HEK293 (cell line): ENCODE measurements around the gene SCAF11.

Experiments
- CTCF ChIA-PET: fragments of 350-600 bp; formaldehyde crosslinking; extraction: SDS; loops from one replicate; lab custom pipeline; 2021; ENCODE audit warnings: antibody characterized with exemption; lab: Yijun Ruan, JAX
- POLR2A ChIA-PET: fragments of 300-600 bp; formaldehyde crosslinking; extraction: SDS; loops from one replicate; lab custom pipeline; 2020; ENCODE audit warnings: antibody characterized with exemption, inconsistent platforms; lab: Yijun Ruan, JAX
- H3K27ac ChIP-seq: fragments of 200-500 bp; sonication (Bioruptor generic); 2 replicates; pipeline ENCODE4 v1.5.1; 2014; ENCODE audit warnings: low read depth, low read length, control low read depth, inconsistent platforms; ENCODE audit errors: extremely low read depth
- H3K36me3 ChIP-seq, 2 experiments: fragments of 200-500 bp in 1 of 2; sonication (Bioruptor generic) in 1 of 2; 1 replicate in 1 of 2; 2 replicates in 1 of 2; pipeline ENCODE4 v1.5.1; 2014 to 2017; ENCODE audit warnings: inconsistent platforms in 2 of 2, low read length in 2 of 2; ENCODE audit not compliant: control insufficient read depth in 2 of 2, insufficient read depth in 1 of 2
- H3K4me1 ChIP-seq: fragments of 200-500 bp; sonication (Bioruptor generic); 2 replicates; pipeline ENCODE4 v1.5.1; 2014; ENCODE audit warnings: mild to moderate bottlenecking, low read length, inconsistent platforms; ENCODE audit not compliant: control insufficient read depth, insufficient read depth
- H3K4me3 ChIP-seq: 2 replicates; pipeline ENCODE4 v1.5.1; 2011; ENCODE audit warnings: low read depth, mild to moderate bottlenecking, control low read depth, low read length, moderate library complexity
- H3K9me3 ChIP-seq: fragments of 200-500 bp; sonication (Bioruptor generic); 2 replicates; pipeline ENCODE4 v1.5.1; 2014; ENCODE audit warnings: low read depth, low read length, inconsistent platforms; ENCODE audit not compliant: control insufficient read depth, insufficient read depth
- KLF16 ChIP-seq: fragments of 450-650 bp; formaldehyde crosslinking; IDR thresholded peaks from 2 replicates; pipeline ENCODE4 v1.5.1; 2017; ENCODE audit warnings: missing biosample characterization, missing genetic modification characterization
- WT1 ChIP-seq: fragments of 450-650 bp; formaldehyde crosslinking; IDR thresholded peaks from 2 replicates; pipeline ENCODE4 v1.5.1; 2016; ENCODE audit warnings: missing biosample characterization, missing genetic modification characterization
- ZFP41 ChIP-seq: fragments of 450-650 bp; formaldehyde crosslinking; IDR thresholded peaks from 2 replicates; pipeline ENCODE4 v1.5.1; 2016; ENCODE audit warnings: missing biosample characterization, missing genetic modification characterization, borderline replicate concordance
- ZIC2 ChIP-seq: fragments of 450-650 bp; formaldehyde crosslinking; IDR thresholded peaks from 2 replicates; pipeline ENCODE4 v1.5.1; 2016; ENCODE audit warnings: missing biosample characterization, missing genetic modification characterization
- ZNF114 ChIP-seq: fragments of 450-650 bp; formaldehyde crosslinking; IDR thresholded peaks from 2 replicates; pipeline ENCODE4 v1.5.0; 2017; ENCODE audit warnings: missing biosample characterization, missing genetic modification characterization
- ZNF140 ChIP-seq: fragments of 450-650 bp; formaldehyde crosslinking; IDR thresholded peaks from 2 replicates; pipeline ENCODE4 v1.5.1; 2016; ENCODE audit warnings: missing biosample characterization, missing genetic modification characterization
- ZNF155 ChIP-seq: fragments of 450-650 bp; formaldehyde crosslinking; IDR thresholded peaks from 2 replicates; pipeline ENCODE4 v1.5.1; 2016; ENCODE audit warnings: missing biosample characterization, missing genetic modification characterization
- ZNF24 ChIP-seq: fragments of 450-650 bp; formaldehyde crosslinking; IDR thresholded peaks from 2 replicates; pipeline ENCODE4 v1.5.1; 2016; ENCODE audit warnings: missing biosample characterization, missing genetic modification characterization
- ZNF248 ChIP-seq: fragments of 450-650 bp; formaldehyde crosslinking; IDR thresholded peaks from 2 replicates; pipeline ENCODE4 v1.5.1; 2017; ENCODE audit warnings: missing biosample characterization, missing genetic modification characterization
- ZNF37A ChIP-seq: fragments of 450-650 bp; IDR thresholded peaks from 2 replicates; pipeline ENCODE4 v1.5.1; 2018; ENCODE audit warnings: missing biosample characterization, missing genetic modification characterization
- ZNF48 ChIP-seq: fragments of 450-650 bp; formaldehyde crosslinking; IDR thresholded peaks from 2 replicates; pipeline ENCODE4 v1.5.1; 2016; ENCODE audit warnings: missing biosample characterization, missing genetic modification characterization
- ZNF529 ChIP-seq: fragments of 450-650 bp; formaldehyde crosslinking; IDR thresholded peaks from 2 replicates; pipeline ENCODE4 v1.5.1; 2017; ENCODE audit warnings: missing genetic modification characterization, missing biosample characterization; ENCODE audit not compliant: insufficient replicate concordance
- ZNF555 ChIP-seq: fragments of 450-650 bp; formaldehyde crosslinking; conservative IDR thresholded peaks from 2 replicates; pipeline ENCODE4 v1.5.1; 2017; ENCODE audit warnings: missing biosample characterization, mild to moderate bottlenecking, missing genetic modification characterization, inconsistent platforms
- ZNF792 ChIP-seq: fragments of 450-650 bp; formaldehyde crosslinking; IDR thresholded peaks from 2 replicates; pipeline ENCODE4 v1.5.1; 2016; ENCODE audit warnings: missing biosample characterization, missing genetic modification characterization
- ZSCAN30 ChIP-seq: fragments of 450-650 bp; IDR thresholded peaks from 2 replicates; pipeline ENCODE4 v1.5.1; 2018; ENCODE audit warnings: missing biosample characterization, mild to moderate bottlenecking, missing genetic modification characterization, moderate library complexity
- TF ChIP-seq, protein P1 (sequence below): fragments of 450-650 bp; formaldehyde crosslinking; IDR thresholded peaks from 2 replicates; pipeline ENCODE4 v1.5.1; 2016; ENCODE audit warnings: missing biosample characterization, missing genetic modification characterization
- TF ChIP-seq, protein P2 (sequence below): fragments of 450-650 bp; formaldehyde crosslinking; IDR thresholded peaks from 2 replicates; pipeline ENCODE4 v1.5.1; 2016; ENCODE audit warnings: missing biosample characterization, missing genetic modification characterization, low read depth
- TF ChIP-seq, protein P3 (sequence below): fragments of 450-650 bp; formaldehyde crosslinking; IDR thresholded peaks from 2 replicates; pipeline ENCODE4 v1.5.1; 2016; ENCODE audit warnings: missing biosample characterization, missing genetic modification characterization

Gene SCAF11

DNA sequence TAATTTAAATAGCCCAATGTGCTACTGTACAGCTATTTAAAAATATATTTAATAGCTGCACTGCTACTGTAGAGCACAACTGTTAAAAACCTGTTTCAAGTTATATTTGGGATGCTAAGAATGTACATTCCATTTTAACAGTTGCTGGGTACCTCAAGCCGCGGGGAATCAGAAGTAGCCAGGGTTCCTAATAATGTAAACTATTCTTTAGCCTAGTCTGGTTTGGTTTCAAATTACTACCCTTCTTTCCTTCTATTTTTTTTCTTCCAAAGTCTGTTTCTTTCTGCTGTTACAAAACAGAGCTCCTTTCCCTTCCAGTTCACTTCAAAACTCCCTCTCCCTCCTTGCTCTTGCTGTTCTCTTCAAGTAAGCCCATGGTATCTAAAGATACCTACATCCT, 21.3 kb downstream of the SCAF11 start (continued):
- TF ChIP-seq ZIC2 (tag by site-specific recombination): no peak
- TF ChIP-seq ZNF529 (tag by site-specific recombination): no peak
- no peak for TF ChIP-seq ZNF555 (tag by site-specific recombination)
- no peak for TF ChIP-seq WT1
- no peak for TF ChIP-seq ZNF140 (tag by site-specific recombination)

DNA sequence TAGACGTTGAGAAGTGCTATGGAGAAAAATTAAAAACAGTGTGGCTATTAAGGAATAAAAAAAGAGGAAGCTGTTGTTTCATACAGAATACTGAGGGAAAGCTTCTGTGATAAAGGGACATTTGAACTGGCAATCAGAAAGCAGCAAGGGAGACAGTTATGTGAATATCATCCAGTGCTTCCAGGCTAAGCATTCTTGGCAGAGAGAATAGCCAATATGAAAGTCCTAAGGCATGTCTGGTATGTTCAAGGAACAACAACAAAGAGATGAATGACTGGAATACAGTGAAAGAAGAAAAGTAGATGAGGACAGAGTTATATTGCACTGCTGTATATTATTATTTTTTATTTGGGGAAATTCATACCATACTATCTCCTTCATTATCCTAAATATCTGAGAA, 23.9 kb downstream of the SCAF11 start:
- no peak overlapping the region for H3K4me3 ChIP-seq
- H3K9me3 ChIP-seq: no peaks in the 10 kb centered on the region
- no peak overlapping the region for H3K27ac ChIP-seq
- POLR2A ChIA-PET: no interaction called here
- H3K36me3 ChIP-seq: peaks cover 22 to 27% of the 10 kb centered on the region in 2 experiments; a peak in 2 of 3 replicates
- no peaks in the 10 kb centered on the region for H3K4me1 ChIP-seq
- TF ChIP-seq ZFP41 (tag by site-specific recombination): no peak
- TF ChIP-seq, all 188 proteins: peak for 0
- CTCF ChIA-PET: interaction anchor here (0.5 kb wide), 1 partner anchor 987 kb away, joined by 3 read pairs; no protein-coding TSS in a partner anchor

DNA sequence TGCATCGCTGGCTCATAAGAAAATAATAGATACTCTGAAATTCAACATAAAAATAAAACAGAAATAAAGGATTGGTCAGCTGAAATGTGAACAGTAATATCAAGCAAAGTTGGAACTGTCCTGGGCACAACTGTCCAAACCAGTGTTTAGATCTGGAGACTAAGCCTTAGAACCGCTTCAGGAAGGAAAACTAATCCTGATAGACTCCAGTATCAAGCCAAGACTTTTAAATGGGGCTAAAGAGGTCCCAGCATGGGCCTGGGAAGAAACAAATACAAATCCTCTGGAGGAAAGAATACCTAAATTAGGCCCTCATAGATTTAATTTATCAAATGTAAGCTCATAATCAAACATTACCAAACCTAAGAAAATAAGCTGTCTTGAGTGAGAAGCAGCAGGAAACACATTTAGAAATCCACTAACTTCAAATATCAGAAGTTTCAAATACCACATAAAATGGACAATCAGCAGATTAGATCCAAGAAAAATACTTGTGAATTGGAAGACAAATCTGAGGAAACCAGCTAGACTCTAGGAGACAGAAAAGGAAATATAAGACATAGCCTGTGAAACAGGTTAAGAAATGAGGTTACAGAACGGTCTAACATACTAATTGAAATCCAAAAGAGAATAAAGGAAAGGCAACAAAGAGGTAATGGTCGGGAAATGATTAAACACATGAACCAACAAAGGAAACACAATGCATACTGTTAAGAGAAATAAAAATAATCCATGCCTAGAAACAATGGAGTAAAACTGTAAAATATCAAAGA, 27.6 kb downstream of the SCAF11 start:
- TF ChIP-seq ZNF792 (tag by site-specific recombination): no peak
- TF ChIP-seq, protein P1, sequence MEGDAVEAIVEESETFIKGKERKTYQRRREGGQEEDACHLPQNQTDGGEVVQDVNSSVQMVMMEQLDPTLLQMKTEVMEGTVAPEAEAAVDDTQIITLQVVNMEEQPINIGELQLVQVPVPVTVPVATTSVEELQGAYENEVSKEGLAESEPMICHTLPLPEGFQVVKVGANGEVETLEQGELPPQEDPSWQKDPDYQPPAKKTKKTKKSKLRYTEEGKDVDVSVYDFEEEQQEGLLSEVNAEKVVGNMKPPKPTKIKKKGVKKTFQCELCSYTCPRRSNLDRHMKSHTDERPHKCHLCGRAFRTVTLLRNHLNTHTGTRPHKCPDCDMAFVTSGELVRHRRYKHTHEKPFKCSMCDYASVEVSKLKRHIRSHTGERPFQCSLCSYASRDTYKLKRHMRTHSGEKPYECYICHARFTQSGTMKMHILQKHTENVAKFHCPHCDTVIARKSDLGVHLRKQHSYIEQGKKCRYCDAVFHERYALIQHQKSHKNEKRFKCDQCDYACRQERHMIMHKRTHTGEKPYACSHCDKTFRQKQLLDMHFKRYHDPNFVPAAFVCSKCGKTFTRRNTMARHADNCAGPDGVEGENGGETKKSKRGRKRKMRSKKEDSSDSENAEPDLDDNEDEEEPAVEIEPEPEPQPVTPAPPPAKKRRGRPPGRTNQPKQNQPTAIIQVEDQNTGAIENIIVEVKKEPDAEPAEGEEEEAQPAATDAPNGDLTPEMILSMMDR (tag by site-specific recombination): no peak
- no peak for TF ChIP-seq ZNF248 (tag by site-specific recombination)
- TF ChIP-seq ZNF24 (tag by site-specific recombination): no peak
- no peak for TF ChIP-seq ZNF155 (tag by site-specific recombination)
- no peak for TF ChIP-seq ZSCAN30 (tag by site-specific recombination)
- TF ChIP-seq ZNF140 (tag by site-specific recombination): no peak
- TF ChIP-seq, protein P2, sequence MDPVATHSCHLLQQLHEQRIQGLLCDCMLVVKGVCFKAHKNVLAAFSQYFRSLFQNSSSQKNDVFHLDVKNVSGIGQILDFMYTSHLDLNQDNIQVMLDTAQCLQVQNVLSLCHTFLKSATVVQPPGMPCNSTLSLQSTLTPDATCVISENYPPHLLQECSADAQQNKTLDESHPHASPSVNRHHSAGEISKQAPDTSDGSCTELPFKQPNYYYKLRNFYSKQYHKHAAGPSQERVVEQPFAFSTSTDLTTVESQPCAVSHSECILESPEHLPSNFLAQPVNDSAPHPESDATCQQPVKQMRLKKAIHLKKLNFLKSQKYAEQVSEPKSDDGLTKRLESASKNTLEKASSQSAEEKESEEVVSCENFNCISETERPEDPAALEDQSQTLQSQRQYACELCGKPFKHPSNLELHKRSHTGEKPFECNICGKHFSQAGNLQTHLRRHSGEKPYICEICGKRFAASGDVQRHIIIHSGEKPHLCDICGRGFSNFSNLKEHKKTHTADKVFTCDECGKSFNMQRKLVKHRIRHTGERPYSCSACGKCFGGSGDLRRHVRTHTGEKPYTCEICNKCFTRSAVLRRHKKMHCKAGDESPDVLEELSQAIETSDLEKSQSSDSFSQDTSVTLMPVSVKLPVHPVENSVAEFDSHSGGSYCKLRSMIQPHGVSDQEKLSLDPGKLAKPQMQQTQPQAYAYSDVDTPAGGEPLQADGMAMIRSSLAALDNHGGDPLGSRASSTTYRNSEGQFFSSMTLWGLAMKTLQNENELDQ (tag by site-specific recombination): no peak
- no peak for TF ChIP-seq ZNF114
- TF ChIP-seq, protein P3, sequence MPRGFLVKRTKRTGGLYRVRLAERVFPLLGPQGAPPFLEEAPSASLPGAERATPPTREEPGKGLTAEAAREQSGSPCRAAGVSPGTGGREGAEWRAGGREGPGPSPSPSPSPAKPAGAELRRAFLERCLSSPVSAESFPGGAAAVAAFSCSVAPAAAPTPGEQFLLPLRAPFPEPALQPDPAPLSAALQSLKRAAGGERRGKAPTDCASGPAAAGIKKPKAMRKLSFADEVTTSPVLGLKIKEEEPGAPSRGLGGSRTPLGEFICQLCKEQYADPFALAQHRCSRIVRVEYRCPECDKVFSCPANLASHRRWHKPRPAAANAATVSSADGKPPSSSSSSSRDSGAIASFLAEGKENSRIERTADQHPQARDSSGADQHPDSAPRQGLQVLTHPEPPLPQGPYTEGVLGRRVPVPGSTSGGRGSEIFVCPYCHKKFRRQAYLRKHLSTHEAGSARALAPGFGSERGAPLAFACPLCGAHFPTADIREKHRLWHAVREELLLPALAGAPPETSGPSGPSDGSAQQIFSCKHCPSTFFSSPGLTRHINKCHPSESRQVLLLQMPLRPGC (tag by site-specific recombination): no peak
- TF ChIP-seq ZNF37A (tag by site-specific recombination): no peak
- TF ChIP-seq ZNF48 (tag by site-specific recombination): no peak
- TF ChIP-seq KLF16 (tag by site-specific recombination): no peak
- ChIA-PET CTCF (no interaction called here), POLR2A (no interaction called here)
- no peak overlapping the region for H3K4me3 ChIP-seq
- peaks cover 5% of the 10 kb centered on the region; the same call in 1 of the 2 replicates for H3K4me1 ChIP-seq
- peaks cover 22 to 30% of the 10 kb centered on the region in 2 experiments for H3K36me3 ChIP-seq
- no peak overlapping the region for H3K27ac ChIP-seq
- no peaks in the 10 kb centered on the region for H3K9me3 ChIP-seq
